Effector memory CD4-positive, alpha-beta T cell (primary cell): ENCODE measurements around the gene TEDC1.
"Not testable (repeated sequence)": the region's sequence is repeated elsewhere in the genome, so short reads cannot be mapped to it uniquely, and the experiment has no call there.

Experiments used
- DNase-seq, 3 donors: peaks; one replicate each; pipeline ENCODE4 v3.0.0-alpha.2; 2020
- H3K27ac ChIP-seq: 2 replicates; pipeline ENCODE4 v1.7.0; 2013; ENCODE audit warnings: mild to moderate bottlenecking, low read length, moderate library complexity; ENCODE audit not compliant: insufficient read depth, poor library complexity, severe bottlenecking
- H3K27me3 ChIP-seq: replicated peaks from 2 replicates; pipeline ENCODE4 v1.7.0; 2013; ENCODE audit warnings: mild to moderate bottlenecking, low read length; ENCODE audit not compliant: insufficient read depth, control insufficient read depth, poor library complexity, severe bottlenecking
- H3K36me3 ChIP-seq: 2 replicates; pipeline ENCODE4 v1.7.0; 2013; ENCODE audit warnings: mild to moderate bottlenecking, low read length, moderate library complexity; ENCODE audit not compliant: control insufficient read depth, insufficient read depth
- H3K4me1 ChIP-seq: 2 replicates; pipeline ENCODE4 v1.7.0; 2013; ENCODE audit warnings: low read length, mild to moderate bottlenecking; ENCODE audit not compliant: control insufficient read depth, insufficient read depth, poor library complexity, severe bottlenecking
- H3K4me3 ChIP-seq: 2 replicates; pipeline ENCODE4 v1.7.0; 2013; ENCODE audit warnings: low read length, low read depth, mild to moderate bottlenecking; ENCODE audit not compliant: insufficient read depth, poor library complexity, severe bottlenecking
- H3K9me3 ChIP-seq: 2 replicates; pipeline ENCODE4 v1.7.0; 2013; ENCODE audit warnings: mild to moderate bottlenecking, low read length, moderate library complexity; ENCODE audit not compliant: control insufficient read depth

TEDC1 gene

DNA sequence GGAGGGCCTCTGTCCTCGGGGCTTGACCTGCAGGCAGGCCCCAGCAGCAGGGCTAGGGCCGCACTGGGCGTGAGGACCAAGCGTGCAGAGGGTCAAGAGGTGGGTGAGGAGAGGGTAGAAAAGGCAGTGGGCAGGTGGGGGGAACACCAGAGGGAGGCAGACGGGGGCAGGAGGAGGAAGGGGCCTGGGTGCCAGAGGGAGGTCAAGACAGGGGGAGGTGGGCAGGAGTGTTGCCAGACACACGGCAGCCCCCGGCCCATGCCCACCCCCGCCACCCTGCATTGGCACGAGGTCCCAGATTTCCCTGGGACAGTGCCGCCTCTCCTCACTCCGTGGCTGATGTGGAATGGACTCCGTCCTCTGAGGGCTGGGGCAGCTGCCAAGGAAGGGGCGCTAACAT lies 43.5 kb downstream of the TEDC1 start:
- Histone ChIP-seq H3K9me3 (no peaks in the 10 kb centered on the region), H3K4me1 (peaks cover 9% of the 10 kb centered on the region), H3K36me3 (no peaks in the 10 kb centered on the region), H3K4me3 (no peak overlapping the region), H3K27me3 (no peaks in the 10 kb centered on the region), H3K27ac (no peak overlapping the region)
- DNase-seq: no peak

DNA sequence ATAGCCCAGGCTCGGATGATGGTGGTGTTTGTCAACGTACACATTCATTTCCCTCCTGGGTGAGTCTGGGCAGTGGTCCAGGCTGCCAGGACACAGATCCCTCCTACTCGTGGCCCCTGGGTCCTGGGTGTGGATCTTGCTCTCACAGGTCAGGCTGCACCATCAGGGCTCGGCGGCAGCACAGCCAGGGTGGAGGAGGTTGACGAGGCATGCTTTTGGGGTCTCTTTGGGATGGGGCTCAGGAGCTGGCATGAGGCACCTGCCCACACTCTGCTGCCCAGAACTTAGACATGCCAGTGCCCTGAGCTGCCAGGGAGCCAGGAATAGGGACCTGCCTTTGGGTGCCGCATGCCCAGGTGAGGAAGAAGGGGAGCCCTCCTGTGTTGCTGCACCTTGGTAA lies 45.0 kb downstream of the TEDC1 start:
- DNase-seq: no peak
- Histone ChIP-seq H3K36me3 (no peaks in the 10 kb centered on the region), H3K4me3 (no peak overlapping the region), H3K27ac (no peak overlapping the region), H3K4me1 (peaks cover 3% of the 10 kb centered on the region), H3K9me3 (no peaks in the 10 kb centered on the region), H3K27me3 (no peaks in the 10 kb centered on the region)

DNA sequence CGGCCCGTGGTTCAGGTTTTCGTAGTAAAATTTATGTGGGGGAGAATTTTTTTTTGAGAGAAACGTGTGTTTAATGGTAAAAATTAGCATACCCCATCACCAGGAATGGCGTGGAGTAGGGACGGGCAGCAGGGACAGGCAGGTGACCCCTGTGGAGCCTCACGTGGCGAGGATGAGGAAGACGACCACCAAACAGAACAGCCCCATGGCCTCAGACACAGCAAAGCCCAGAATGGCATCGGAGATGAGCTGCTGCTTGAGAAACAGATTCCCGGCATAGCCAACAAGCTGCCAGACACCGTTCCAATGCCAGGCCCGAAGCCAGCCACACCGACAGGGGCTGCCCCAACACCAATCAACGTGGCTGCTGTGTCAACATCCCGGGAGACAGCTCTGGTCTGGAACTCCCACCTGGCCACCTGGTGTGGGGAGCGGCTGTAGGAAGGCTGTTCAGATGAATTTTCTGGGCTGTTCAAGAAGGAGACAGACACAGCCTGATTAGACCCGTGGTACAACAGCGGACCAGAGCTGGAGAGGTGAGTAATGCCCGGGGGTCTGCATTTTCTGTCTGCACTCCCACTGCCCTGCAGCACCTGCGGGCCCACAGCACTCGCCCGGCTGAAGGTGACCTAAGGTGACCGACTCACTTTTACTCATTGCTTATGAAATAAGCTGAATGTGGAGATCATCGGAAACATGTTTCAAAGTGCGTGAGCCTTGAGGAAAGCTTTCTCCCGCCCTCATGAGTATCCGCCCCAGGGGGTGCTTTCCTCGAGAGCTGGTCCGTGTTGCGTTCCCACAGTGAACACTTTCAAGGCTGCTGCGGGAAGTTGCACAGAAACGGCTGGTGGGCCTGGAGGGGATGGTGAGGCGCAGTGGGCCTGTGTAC lies 45.9 kb downstream of the TEDC1 start:
- no peak overlapping the region for H3K4me3 ChIP-seq
- DNase-seq: no peak
- H3K27ac ChIP-seq: no peak overlapping the region
- no peaks in the 10 kb centered on the region for H3K9me3 ChIP-seq
- H3K4me1 ChIP-seq: peaks cover 3% of the 10 kb centered on the region
- H3K36me3 ChIP-seq: no peaks in the 10 kb centered on the region
- no peaks in the 10 kb centered on the region for H3K27me3 ChIP-seq

DNA sequence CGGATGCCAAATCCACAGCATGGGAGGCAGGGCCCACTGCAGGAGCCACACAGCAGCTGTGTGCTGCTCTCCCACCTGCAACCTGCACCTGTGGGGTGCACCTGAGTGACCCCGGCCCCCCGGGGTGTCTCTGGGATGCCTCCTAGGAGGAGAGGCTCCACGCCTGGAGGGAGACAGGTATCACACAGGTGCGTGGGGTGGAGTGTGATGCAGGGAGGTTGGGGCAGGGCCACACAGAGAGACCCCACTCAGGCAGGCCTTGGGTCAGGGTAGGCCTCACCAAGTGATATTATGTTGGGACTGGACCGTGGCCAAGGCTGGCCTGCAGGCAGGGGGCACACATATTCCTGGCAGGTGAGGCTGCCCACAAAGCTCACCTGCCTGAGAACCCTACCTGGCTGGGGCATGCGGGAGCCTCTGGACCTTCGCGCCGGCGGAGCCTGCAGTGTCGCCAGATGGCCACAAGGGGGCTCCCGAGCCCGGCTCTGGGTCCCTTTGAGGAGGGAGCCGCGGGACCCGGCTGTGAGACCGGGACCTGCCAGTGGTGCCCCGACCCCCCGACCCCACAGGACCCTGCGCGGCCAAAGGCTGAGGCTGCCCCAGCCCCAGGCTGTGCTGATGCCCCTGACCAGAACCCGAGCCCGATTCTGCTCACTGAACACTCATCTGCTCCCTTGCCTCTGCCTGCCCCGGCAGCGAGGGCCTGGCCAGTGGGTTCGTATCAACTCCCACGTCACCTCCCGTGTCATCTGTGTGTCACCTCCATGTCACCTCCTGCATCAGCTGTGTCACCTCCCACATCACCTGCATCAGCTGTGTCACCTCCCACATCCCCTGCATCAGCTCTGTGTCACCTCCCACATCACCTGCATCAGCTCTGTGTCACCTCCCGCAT lies 46.8 kb downstream of the TEDC1 start:
- peak; percentile 46 to 56 (median 48) for DNase-seq
- H3K4me1 ChIP-seq: peaks cover 3% of the 10 kb centered on the region
- H3K36me3 ChIP-seq: no peaks in the 10 kb centered on the region
- no peak overlapping the region for H3K4me3 ChIP-seq
- no peaks in the 10 kb centered on the region for H3K27me3 ChIP-seq
- no peak overlapping the region for H3K27ac ChIP-seq
- no peaks in the 10 kb centered on the region for H3K9me3 ChIP-seq

GRCh38 chr14:105538481-105539049 lies 47.5 kb downstream of the TEDC1 start:
- Histone ChIP-seq H3K4me3 (no peak overlapping the region), H3K27ac (no peak overlapping the region), H3K4me1 (peaks cover 3% of the 10 kb centered on the region), H3K9me3 (no peaks in the 10 kb centered on the region), H3K27me3 (no peaks in the 10 kb centered on the region), H3K36me3 (no peaks in the 10 kb centered on the region)
- DNase-seq: no peak

DNA sequence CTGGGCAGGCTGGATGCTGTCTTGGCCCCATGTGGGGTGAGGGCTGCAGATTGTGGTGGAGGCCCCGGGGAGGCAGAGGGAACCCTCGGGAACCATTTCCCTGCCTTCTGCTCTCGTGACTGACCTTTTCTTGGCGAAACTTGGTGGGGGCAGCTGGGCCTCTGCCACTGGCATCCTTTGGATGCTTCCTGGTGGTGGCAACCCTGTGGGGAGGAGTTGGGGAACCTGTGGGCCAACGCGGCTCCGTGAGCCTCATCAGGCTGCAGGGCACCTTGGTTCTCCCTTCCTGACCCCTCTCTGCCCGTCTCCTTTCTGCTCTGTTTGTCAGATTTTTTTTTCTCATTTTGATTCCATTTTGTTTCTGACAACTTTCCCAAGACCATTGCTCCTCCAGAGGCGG lies 49.8 kb downstream of the TEDC1 start:
- Histone ChIP-seq H3K4me3 (no peak overlapping the region), H3K27ac (no peak overlapping the region), H3K9me3 (no peaks in the 10 kb centered on the region), H3K4me1 (peaks cover 3% of the 10 kb centered on the region), H3K36me3 (no peaks in the 10 kb centered on the region), H3K27me3 (no peaks in the 10 kb centered on the region)
- DNase-seq: no peak

DNA sequence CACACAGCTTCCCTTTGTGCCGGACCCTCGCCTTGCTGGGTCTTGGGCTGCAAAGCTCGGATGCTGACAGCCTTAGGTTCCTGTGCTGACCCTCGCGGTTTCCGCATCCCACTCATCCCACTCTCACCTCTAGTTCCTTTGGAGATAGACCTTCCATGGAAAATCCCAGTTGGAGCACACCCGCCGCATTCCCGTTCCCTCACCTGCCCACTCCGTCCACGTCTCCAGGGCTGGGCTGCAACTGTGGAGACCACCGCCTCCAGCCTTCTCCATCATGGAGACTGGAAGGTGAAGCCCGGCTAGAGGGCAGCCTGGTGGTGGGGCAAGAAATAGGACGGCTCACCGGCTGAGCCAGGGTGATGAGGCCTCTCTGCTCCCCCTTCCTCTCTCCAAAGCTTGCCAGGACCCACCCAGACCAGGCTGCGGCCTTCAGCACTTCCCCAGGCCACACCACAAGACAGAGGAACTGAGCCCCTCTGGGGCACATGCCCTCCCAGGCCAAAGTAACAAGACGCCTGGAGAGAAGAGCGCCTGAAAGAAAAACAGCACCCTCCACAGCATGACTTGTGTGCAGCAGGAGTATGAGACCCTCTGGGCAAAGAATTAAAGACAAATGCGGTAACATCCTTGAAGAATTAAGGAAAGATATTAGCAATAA lies 50.3 kb downstream of the TEDC1 start:
- DNase-seq: no peak
- Histone ChIP-seq H3K27ac (no peak overlapping the region), H3K4me1 (peaks cover 3% of the 10 kb centered on the region), H3K9me3 (no peaks in the 10 kb centered on the region), H3K4me3 (no peak overlapping the region), H3K36me3 (no peaks in the 10 kb centered on the region), H3K27me3 (no peaks in the 10 kb centered on the region)

DNA sequence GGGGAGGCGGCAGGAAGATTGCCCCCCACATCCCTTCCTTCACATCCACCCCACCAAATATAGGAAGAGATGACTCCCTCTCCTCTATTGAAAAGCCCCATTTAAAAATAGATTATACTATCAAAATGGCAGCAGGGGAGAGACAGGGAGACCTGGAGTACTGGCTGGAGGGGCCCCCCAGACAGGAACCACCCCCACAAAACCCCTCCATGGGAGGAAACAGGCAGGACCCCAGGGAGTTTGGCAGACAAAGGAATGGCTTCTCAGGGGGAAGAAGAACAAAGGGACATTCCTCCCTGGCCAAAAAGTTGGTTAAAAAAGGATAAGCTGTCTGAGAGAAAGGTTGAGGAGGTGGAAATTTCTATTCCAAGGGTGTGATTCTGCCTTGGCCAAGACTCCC lies 54.6 kb downstream of the TEDC1 start:
- not testable (repeated sequence) for H3K4me3 ChIP-seq, H3K27me3 ChIP-seq, H3K9me3 ChIP-seq, H3K36me3 ChIP-seq, H3K4me1 ChIP-seq, H3K27ac ChIP-seq, DNase-seq

- not testable (repeated sequence) for H3K4me3 ChIP-seq, H3K9me3 ChIP-seq, DNase-seq, H3K36me3 ChIP-seq, H3K4me1 ChIP-seq, H3K27me3 ChIP-seq, H3K27ac ChIP-seq
Observed at GRCh38 chr14:105546410-105546809, 55.4 kb downstream of the TEDC1 start.
